ENCODE measurements around the gene DDX3X. TPM values are rescaled to one million over a fixed set of nuclear protein-coding genes. Genes with fewer than 3 reads are reported as not detected.

Gene DDX3X
- total RNA-seq, 1 experiment from 2014 or later, result 338 TPM

DNA sequence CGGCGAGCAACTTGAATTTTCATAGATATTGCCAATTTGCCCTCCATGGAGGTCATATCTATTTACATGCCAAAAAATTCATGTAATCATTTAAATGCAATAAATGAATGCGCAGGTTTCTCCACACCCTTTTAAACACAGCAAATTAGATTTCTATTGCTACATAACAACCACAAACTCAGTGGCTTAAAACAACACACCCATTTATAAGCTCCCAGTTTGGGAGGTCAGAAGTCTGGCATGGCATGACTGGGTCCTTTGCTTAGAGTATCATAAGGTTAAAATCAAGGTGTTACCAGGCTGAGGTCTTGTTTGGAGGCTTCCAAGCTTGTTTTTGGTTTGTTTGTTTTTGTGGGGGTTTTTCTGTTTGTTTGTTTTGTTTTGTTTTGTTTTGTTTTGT is 63.3 kb downstream of the DDX3X start:
- Histone ChIP-seq H2BK15ac (ENCODE audit: low read depth, low read length) (no peak overlapping the region), H3K4me1 (ENCODE audit: insufficient read depth, low read length) (no peaks in the 10 kb centered on the region; the same call in 1 of the 2 replicates), H3T11ph (ENCODE audit: low read length) (no peak overlapping the region), H3K23me2 (ENCODE audit: insufficient read length, low read depth, low read length, poor library complexity, severe bottlenecking) (no peaks in the 10 kb centered on the region), H2AK5ac (ENCODE audit: insufficient read length, low read length) (no peak overlapping the region), H4K5ac (ENCODE audit: insufficient read length, low read depth, low read length) (no peak overlapping the region), H4K91ac (ENCODE audit: insufficient read length, low read depth, low read length) (no peak overlapping the region), H3K23ac (ENCODE audit: insufficient read length, low read depth, low read length) (no peak overlapping the region), H2BK20ac (ENCODE audit: low read depth, low read length, poor library complexity, severe bottlenecking) (no peak overlapping the region), H3K79me2 (ENCODE audit: insufficient read depth, low read length) (no peaks in the 10 kb centered on the region), H2AFZ (ENCODE audit: low read length) (no peak overlapping the region), H4K8ac (replicated peaks; ENCODE audit: insufficient read length, low read depth, low read length) (no peak overlapping the region), H3K4ac (ENCODE audit: low read depth, low read length) (no peak overlapping the region), H3K9ac (ENCODE audit: extremely low read depth, insufficient read length, low read length) (no peak overlapping the region), H3K79me1 (ENCODE audit: insufficient read depth, low read depth, low read length, poor library complexity, severe bottlenecking) (no peaks in the 10 kb centered on the region), H2BK12ac (ENCODE audit: insufficient read length, low read depth, low read length) (no peak overlapping the region), H3K27me3 (ENCODE audit: insufficient read depth, low read length) (no peaks in the 10 kb centered on the region), H3K56ac (ENCODE audit: insufficient read length, low read depth, low read length) (no peak overlapping the region), H2BK120ac (ENCODE audit: low read depth, low read length, poor library complexity, severe bottlenecking) (no peak overlapping the region), H3K18ac (ENCODE audit: insufficient read length, low read depth, low read length) (no peak overlapping the region), H3K4me2 (ENCODE audit: insufficient read depth, insufficient read length, low read length) (no peak overlapping the region), H3K9me3 (ENCODE audit: control insufficient read depth, low read depth, low read length) (no peaks in the 10 kb centered on the region), H3K14ac (ENCODE audit: insufficient read depth, low read length) (no peak overlapping the region), H3K27ac (ENCODE audit: insufficient read length, low read depth, low read length) (no peak overlapping the region), H4K20me1 (ENCODE audit: control insufficient read depth, insufficient read depth, insufficient read length) (no peaks in the 10 kb centered on the region), H2BK5ac (ENCODE audit: insufficient read length, low read length) (no peak overlapping the region)
- H3K27ac Mint-ChIP-seq, result no peak overlapping the region
- no peaks in the 10 kb centered on the region for H3K27me3 Mint-ChIP-seq (ENCODE audit: low read depth)
- no peak for TF ChIP-seq CTCF (conservative IDR thresholded peaks at IDR 0.05)
- peaks cover 0 to 3% of the 10 kb centered on the region in 2 experiments; a peak in 2 of 4 replicates for H3K4me1 Mint-ChIP-seq
- DNase-seq, result no peak
- H3K4me3 Mint-ChIP-seq, result no peak overlapping the region
- peaks cover 54 to 61% of the 10 kb centered on the region in 2 experiments for H3K9me3 Mint-ChIP-seq
- no CpG with 5 or more reads among the region's 3 CpGs for WGBS (ENCODE audit: extremely low coverage, insufficient read length, low lambda C conversion rate)
- peaks cover 0 to 4% (median 3%) of the 10 kb centered on the region in 3 experiments; a peak in 3 of 7 replicates for H3K36me3 Mint-ChIP-seq (ENCODE audit: insufficient read depth in 1 of 3, low read depth in 3 of 3)
